ENCODE data around the gene RAPGEF2. TPM values are rescaled to one million over a fixed set of nuclear protein-coding genes. Genes with fewer than 3 reads are reported as not detected.

The RAPGEF2 gene
- total and polyA plus RNA-seq, 10 of the 15 experiments (the other 5 are each of a cell fraction or from before 2014, with no cell fraction given), result 0.31 to 24.0 (median 2.9) TPM

DNA sequence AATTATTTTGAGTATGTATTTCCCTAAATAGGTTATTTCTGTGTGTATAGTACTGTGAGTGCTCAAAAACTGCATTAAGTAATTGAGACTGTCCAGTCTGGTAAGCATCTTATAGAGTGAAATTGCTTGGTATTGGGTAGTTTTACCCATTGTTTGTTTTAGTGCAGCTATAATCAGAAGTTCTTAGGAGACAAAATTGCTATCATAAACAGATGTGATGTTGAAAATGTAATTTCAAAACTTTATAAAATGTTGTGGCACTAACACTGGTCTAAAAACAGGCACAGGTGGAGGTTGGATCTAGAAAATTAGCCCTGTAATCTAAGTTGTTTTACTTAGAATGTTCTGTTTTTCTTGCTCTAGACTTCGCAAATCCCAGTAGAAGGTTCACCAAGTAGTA is 46.8 kb downstream of the RAPGEF2 start:
- no peaks in the 10 kb centered on the region for H3K27me3 ChIP-seq (replicated peaks in 1 of 2; ENCODE audit: control insufficient read depth in 2 of 2, insufficient read depth in 2 of 2, low read length in 1 of 2)
- SMC1A ChIA-PET (ENCODE audit: uncharacterized antibody, unreplicated experiment), result interaction anchor here (1.1 to 1.7 kb wide), 2 partner anchors 10 to 23 kb away, joined by 3 to 7 read pairs; no protein-coding TSS in a partner anchor
- RAD21 ChIA-PET (ENCODE audit: unreplicated experiment), result no interaction called here
- POLR2A ChIA-PET, result no interaction called here
- H3K79me2 ChIP-seq (ENCODE audit: control insufficient read depth, insufficient read depth, low read length), result peaks cover 61% of the 10 kb centered on the region
- no peak for FAIRE-seq
- peaks cover 22% of the 10 kb centered on the region for H3K4me1 ChIP-seq (ENCODE audit: control insufficient read depth, insufficient read depth, low read length)
- BruUV-seq (replicated peaks), result no TSS peak
- in situ Hi-C loops (cut with MboI), result no loop called here
- CTCF ChIA-PET, result no interaction called here
- TF ChIP-seq JUND (IDR thresholded peaks at IDR 0.05; ENCODE audit: low read depth, low read length), result no peak
- TF ChIP-seq RBBP5 (conservative IDR thresholded peaks at IDR 0.05), result no peak
- TF ChIP-seq TCF7 (IDR thresholded peaks at IDR 0.05; ENCODE audit: borderline replicate concordance), result no peak
- no peak for TF ChIP-seq ZNF622 (IDR thresholded peaks at IDR 0.05)
- TF ChIP-seq, protein P1, sequence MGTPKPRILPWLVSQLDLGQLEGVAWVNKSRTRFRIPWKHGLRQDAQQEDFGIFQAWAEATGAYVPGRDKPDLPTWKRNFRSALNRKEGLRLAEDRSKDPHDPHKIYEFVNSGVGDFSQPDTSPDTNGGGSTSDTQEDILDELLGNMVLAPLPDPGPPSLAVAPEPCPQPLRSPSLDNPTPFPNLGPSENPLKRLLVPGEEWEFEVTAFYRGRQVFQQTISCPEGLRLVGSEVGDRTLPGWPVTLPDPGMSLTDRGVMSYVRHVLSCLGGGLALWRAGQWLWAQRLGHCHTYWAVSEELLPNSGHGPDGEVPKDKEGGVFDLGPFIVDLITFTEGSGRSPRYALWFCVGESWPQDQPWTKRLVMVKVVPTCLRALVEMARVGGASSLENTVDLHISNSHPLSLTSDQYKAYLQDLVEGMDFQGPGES (IDR thresholded peaks at IDR 0.05), result no peak
- no peaks in the 10 kb centered on the region for H3K36me3 ChIP-seq (ENCODE audit: control insufficient read depth in 2 of 2, insufficient read depth in 2 of 2, low read length in 1 of 2)
- H4K20me1 ChIP-seq (ENCODE audit: control insufficient read depth, insufficient read depth), result no peaks in the 10 kb centered on the region; the same call in 1 of the 2 replicates
- no peak for DNase-seq (ENCODE audit: low read depth, low spot score)
- H2AFZ ChIP-seq (ENCODE audit: control insufficient read depth, low read depth, low read length), result no peak overlapping the region
- no peak overlapping the region for H3K4me3 ChIP-seq
- no peak overlapping the region for H3K27ac ChIP-seq (ENCODE audit: control insufficient read depth, insufficient read depth)
- no peak for ATAC-seq
- no peak overlapping the region for H3K4me2 ChIP-seq (ENCODE audit: control insufficient read depth, insufficient read depth)
- WGBS (ENCODE audit: insufficient coverage, insufficient replicate concordance, low lambda C conversion rate, missing lambda C conversion rate), result 100% methylated on average over 1 of the region's 1 CpG
- H3K9me3 ChIP-seq (replicated peaks; ENCODE audit: control insufficient read depth, insufficient read depth, low read length), result no peaks in the 10 kb centered on the region; the same call in 2 of the 3 replicates
- intact Hi-C loops (cut with micrococcal nuclease; ENCODE audit: unreplicated experiment), result no loop called here
- H3K9ac ChIP-seq (ENCODE audit: control insufficient read depth, insufficient read depth, low read length), result no peak overlapping the region

- FAIRE-seq, result no peak
- Histone ChIP-seq H3K27me3 (replicated peaks in 1 of 2; ENCODE audit: control insufficient read depth in 2 of 2, insufficient read depth in 2 of 2, low read length in 1 of 2) (no peaks in the 10 kb centered on the region), H3K9me3 (replicated peaks; ENCODE audit: control insufficient read depth, insufficient read depth, low read length) (no peaks in the 10 kb centered on the region; the same call in 2 of the 3 replicates), H3K4me2 (ENCODE audit: control insufficient read depth, insufficient read depth) (peak overlapping the region; percentile 59; the same call in 1 of the 2 replicates), H3K9ac (ENCODE audit: control insufficient read depth, insufficient read depth, low read length) (no peak overlapping the region), H3K27ac (ENCODE audit: control insufficient read depth, insufficient read depth) (no peak overlapping the region; the same call in 1 of the 2 replicates), H2AFZ (ENCODE audit: control insufficient read depth, low read depth, low read length) (no peak overlapping the region), H3K79me2 (ENCODE audit: control insufficient read depth, insufficient read depth, low read length) (peaks cover 63% of the 10 kb centered on the region), H3K4me1 (ENCODE audit: control insufficient read depth, insufficient read depth, low read length) (peaks cover 22% of the 10 kb centered on the region), H3K36me3 (ENCODE audit: control insufficient read depth in 2 of 2, insufficient read depth in 2 of 2, low read length in 1 of 2) (no peaks in the 10 kb centered on the region), H4K20me1 (ENCODE audit: control insufficient read depth, insufficient read depth) (no peaks in the 10 kb centered on the region; the same call in 1 of the 2 replicates), H3K4me3 (no peak overlapping the region)
- intact Hi-C loops (cut with micrococcal nuclease; ENCODE audit: unreplicated experiment), result no loop called here
- ATAC-seq, result peak; percentile 43
- ChIA-PET SMC1A (ENCODE audit: uncharacterized antibody, unreplicated experiment) (interaction anchor here (0.6 to 2.6 kb wide), 6 partner anchors 9 to 345 kb away, joined by 3 to 7 read pairs (median 4); no protein-coding TSS in a partner anchor), CTCF (interaction anchor here (1.3 to 1.6 kb wide), 2 partner anchors 12 to 43 kb away, joined by 3 to 4 read pairs; no protein-coding TSS in a partner anchor), RAD21 (ENCODE audit: unreplicated experiment) (interaction anchor here (1.0 kb wide), 1 partner anchor 41 kb away, joined by 3 read pairs; no protein-coding TSS in a partner anchor), POLR2A (no interaction called here)
- 68% methylated on average over 5 of the region's 5 CpGs for WGBS (ENCODE audit: insufficient coverage, insufficient replicate concordance, low lambda C conversion rate, missing lambda C conversion rate)
- TF ChIP-seq, protein P2, sequence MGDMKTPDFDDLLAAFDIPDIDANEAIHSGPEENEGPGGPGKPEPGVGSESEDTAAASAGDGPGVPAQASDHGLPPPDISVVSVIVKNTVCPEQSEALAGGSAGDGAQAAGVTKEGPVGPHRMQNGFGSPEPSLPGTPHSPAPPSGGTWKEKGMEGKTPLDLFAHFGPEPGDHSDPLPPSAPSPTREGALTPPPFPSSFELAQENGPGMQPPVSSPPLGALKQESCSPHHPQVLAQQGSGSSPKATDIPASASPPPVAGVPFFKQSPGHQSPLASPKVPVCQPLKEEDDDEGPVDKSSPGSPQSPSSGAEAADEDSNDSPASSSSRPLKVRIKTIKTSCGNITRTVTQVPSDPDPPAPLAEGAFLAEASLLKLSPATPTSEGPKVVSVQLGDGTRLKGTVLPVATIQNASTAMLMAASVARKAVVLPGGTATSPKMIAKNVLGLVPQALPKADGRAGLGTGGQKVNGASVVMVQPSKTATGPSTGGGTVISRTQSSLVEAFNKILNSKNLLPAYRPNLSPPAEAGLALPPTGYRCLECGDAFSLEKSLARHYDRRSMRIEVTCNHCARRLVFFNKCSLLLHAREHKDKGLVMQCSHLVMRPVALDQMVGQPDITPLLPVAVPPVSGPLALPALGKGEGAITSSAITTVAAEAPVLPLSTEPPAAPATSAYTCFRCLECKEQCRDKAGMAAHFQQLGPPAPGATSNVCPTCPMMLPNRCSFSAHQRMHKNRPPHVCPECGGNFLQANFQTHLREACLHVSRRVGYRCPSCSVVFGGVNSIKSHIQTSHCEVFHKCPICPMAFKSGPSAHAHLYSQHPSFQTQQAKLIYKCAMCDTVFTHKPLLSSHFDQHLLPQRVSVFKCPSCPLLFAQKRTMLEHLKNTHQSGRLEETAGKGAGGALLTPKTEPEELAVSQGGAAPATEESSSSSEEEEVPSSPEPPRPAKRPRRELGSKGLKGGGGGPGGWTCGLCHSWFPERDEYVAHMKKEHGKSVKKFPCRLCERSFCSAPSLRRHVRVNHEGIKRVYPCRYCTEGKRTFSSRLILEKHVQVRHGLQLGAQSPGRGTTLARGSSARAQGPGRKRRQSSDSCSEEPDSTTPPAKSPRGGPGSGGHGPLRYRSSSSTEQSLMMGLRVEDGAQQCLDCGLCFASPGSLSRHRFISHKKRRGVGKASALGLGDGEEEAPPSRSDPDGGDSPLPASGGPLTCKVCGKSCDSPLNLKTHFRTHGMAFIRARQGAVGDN (IDR thresholded peaks at IDR 0.05), result no peak
- TF ChIP-seq YY1 (IDR thresholded peaks at IDR 0.05; ENCODE audit: low read depth, low read length), result peak; percentile 76; the same call in 1 of the 2 replicates
- DNase-seq (ENCODE audit: low read depth, low spot score), result no peak
- in situ Hi-C loops (cut with MboI), result no loop called here
- BruUV-seq (replicated peaks), result no TSS peak
Measured at GRCh38 chr4:159150396-159150795, 47.5 kb downstream of the RAPGEF2 start.
